ENCODE data around the gene STPG2. TPM values are rescaled to one million over a fixed set of nuclear protein-coding genes. Genes with fewer than 3 reads are reported as not detected.

STPG2 gene
- total and polyA plus RNA-seq, 2 of the 4 experiments (the other 2 are of a cell fraction): not detected

DNA sequence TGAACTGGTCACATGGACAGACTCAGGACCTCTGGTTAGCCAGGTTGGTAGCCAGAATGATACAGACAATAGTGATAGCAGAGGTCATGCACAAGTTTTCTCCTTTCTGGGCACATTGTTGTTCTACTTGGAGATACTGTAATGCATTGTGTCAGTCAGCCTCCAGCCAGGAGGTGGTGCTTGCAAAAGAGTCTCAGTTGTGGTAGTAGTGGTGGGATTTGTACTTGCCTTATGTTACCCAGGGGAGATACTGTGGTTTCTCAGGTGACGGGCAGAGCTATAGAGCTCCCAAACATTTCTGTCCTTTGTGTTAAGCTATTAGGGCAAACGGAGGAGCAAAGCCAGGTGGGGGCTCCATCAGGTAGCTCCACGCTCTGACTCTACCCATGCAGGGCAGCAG, 190.5 kb downstream of the STPG2 start:
- Histone ChIP-seq H4K8ac (ENCODE audit: low read depth in 2 of 2, low read length in 2 of 2) (no peak overlapping the region), H2AFZ (replicated peaks; ENCODE audit: low read length, poor library complexity) (no peak overlapping the region), H3K18ac (ENCODE audit: low read depth, low read length) (no peak overlapping the region), H3K56ac (ENCODE audit: extremely low read depth, insufficient read depth, low read length) (no peak overlapping the region), H3K27me3 (ENCODE audit: control insufficient read depth, insufficient read depth, low read length) (no peaks in the 10 kb centered on the region), H3K4ac (ENCODE audit: low read depth, low read length) (no peak overlapping the region), H3K9me3 (ENCODE audit: control insufficient read depth, insufficient read depth, low read length) (peaks cover 21% of the 10 kb centered on the region), H3K27ac (ENCODE audit: insufficient read depth, low read length) (no peak overlapping the region), H4K91ac (ENCODE audit: insufficient read depth, low read depth, low read length) (no peak overlapping the region), H3K23ac (ENCODE audit: low read depth, low read length) (no peak overlapping the region), H3K4me1 (ENCODE audit: control insufficient read depth, insufficient read depth, low read length) (no peaks in the 10 kb centered on the region), H2BK5ac (ENCODE audit: low read depth, low read length, poor library complexity, severe bottlenecking) (no peak overlapping the region), H4K20me1 (ENCODE audit: insufficient read depth, low read length) (no peaks in the 10 kb centered on the region), H3K4me3 (ENCODE audit: insufficient read depth, low read depth, low read length) (no peak overlapping the region), H3K9me1 (ENCODE audit: insufficient read depth, low read length) (no peaks in the 10 kb centered on the region), H2AK9ac (replicated peaks; ENCODE audit: low read depth, low read length, poor library complexity) (no peak overlapping the region), H3K14ac (replicated peaks; ENCODE audit: low read depth, low read length) (no peak overlapping the region), H3K36me3 (ENCODE audit: control insufficient read depth, insufficient read depth, low read length) (no peaks in the 10 kb centered on the region), H2BK15ac (ENCODE audit: low read depth, low read length) (no peak overlapping the region), H3K9ac (ENCODE audit: low read depth, low read length) (no peak overlapping the region), H4K5ac (ENCODE audit: low read depth, low read length) (no peak overlapping the region), H3K79me1 (ENCODE audit: low read depth in 1 of 2, low read length in 2 of 2) (no peaks in the 10 kb centered on the region), H3K4me2 (ENCODE audit: low read depth, low read length) (no peak overlapping the region), H2AK5ac (ENCODE audit: low read depth, low read length) (no peak overlapping the region), H2BK20ac (ENCODE audit: low read depth, low read length) (no peak overlapping the region), H2BK120ac (ENCODE audit: low read depth, low read length) (no peak overlapping the region)
- TF ChIP-seq NFE2L2 (IDR thresholded peaks at IDR 0.05; ENCODE audit: low read depth, low read length): no peak
- TF ChIP-seq CEBPB (IDR thresholded peaks at IDR 0.05; ENCODE audit: low read depth, low read length): no peak
- TF ChIP-seq USF2 (IDR thresholded peaks at IDR 0.05; ENCODE audit: low read depth, low read length): no peak
- no peak for TF ChIP-seq MXI1 (IDR thresholded peaks at IDR 0.05; ENCODE audit: borderline replicate concordance, low read depth, low read length)
- TF ChIP-seq RFX5 (IDR thresholded peaks at IDR 0.05; ENCODE audit: low read depth, low read length): no peak
- TF ChIP-seq BHLHE40 (IDR thresholded peaks at IDR 0.05; ENCODE audit: low read depth, low read length): no peak
- TF ChIP-seq MAZ (IDR thresholded peaks at IDR 0.05; ENCODE audit: borderline replicate concordance, low read depth, low read length): no peak
- TF ChIP-seq RCOR1 (IDR thresholded peaks at IDR 0.05; ENCODE audit: insufficient replicate concordance, low read length): no peak
- no peak for TF ChIP-seq FOS (IDR thresholded peaks at IDR 0.05; ENCODE audit: low read depth, low read length)
- ChIA-PET CTCF (no interaction called here), POLR2A (ENCODE audit: unreplicated experiment) (no interaction called here)
- 80% methylated on average over 1 of the region's 3 CpGs; no CpG with 5 or more reads in 1 of the 2 experiments for WGBS, 2 experiments (ENCODE audit: extremely low coverage in 2 of 2, insufficient read length in 1 of 2)
- intact Hi-C loops (cut with micrococcal nuclease) (no loop called here), dilution Hi-C loops (cut with HindIII; ENCODE audit: low sequenced_read_pairs, unreplicated experiment) (no loop called here), in situ Hi-C loops (cut with MboI; ENCODE audit: low sequenced_read_pairs) (no loop called here)
- ATAC-seq (ENCODE audit: low read depth): no peak
- no TSS peak for BruUV-seq (replicated peaks)
- DNase-seq: no peak
